ENCODE measurements around the gene DLST. TPM values are rescaled to one million over a fixed set of nuclear protein-coding genes. Genes with fewer than 3 reads are reported as not detected.

The DLST gene
- 55.5 and 63.0 TPM in 2 replicates for total RNA-seq (2014; rRNA removed; shearing (Covaris generic))
- polyA plus RNA-seq (2014; cell fraction: nucleus; rRNA removed): 130 and 157 TPM in 2 replicates

GRCh38 chr14:74881431-74882102 is at the start of gene DLST:
Gene DLST, plus strand, starts transcription at chr14:74881916. Its CDS starts 38 bp downstream, at chr14:74881954.
- peak; percentile 80 for DNase-seq (ENCODE audit: extremely low read depth, low read depth)

DNA sequence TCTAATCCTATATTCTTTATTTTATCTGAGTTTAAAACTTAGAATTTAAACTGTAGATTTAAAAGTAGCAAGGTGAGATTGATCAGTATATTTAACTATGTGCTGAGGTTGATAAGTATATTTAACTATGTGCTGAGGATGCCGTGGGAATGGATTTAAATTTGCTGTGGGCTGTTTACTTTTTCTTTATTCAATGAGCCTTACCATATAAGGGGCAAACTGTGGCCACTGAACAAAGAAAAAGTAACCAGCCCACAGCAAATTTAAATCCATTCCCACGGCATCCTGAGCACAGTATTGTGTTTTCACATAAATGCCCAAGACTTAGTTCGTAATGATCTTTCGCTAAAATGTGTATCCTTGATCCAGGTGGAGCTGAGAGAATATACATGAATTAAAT is 48.9 kb upstream of the DLST start:
- DNase-seq (ENCODE audit: extremely low read depth, low read depth): no peak

DNA sequence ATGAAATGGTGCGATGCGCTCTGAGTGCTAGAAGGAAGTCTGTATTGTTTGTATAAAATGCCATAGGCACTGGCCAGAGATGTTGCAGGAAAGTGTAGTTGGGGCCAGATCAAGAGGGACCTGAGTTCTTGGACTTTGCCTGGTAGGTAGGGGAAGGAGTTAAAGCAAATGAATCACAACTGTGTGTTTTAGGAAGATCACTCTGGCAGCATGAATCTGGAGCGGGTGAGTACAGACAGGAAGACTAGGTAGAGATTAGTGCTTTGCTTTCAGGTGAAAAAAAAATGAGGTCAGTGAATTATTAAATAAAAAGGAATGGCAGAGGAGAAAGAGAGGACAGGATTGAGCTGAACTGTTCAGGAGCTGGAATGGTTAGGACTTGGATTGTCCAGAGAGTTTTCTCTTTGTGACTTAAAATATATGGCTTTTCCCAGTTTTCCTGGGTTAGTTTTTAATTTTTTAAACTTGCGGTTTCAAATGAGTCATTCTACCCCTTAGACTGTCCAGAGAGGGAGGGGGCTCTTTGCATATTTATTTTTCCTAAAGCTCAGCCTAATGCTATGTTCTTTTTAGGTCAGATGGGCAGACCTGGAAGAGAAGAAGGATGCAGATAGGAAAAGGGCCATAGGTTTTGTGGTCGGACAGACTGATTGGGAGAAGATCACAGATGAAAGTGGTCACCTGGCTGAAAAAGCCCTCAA is 46.9 kb upstream of the DLST start:
- DNase-seq (ENCODE audit: extremely low read depth, low read depth): no peak

DNA sequence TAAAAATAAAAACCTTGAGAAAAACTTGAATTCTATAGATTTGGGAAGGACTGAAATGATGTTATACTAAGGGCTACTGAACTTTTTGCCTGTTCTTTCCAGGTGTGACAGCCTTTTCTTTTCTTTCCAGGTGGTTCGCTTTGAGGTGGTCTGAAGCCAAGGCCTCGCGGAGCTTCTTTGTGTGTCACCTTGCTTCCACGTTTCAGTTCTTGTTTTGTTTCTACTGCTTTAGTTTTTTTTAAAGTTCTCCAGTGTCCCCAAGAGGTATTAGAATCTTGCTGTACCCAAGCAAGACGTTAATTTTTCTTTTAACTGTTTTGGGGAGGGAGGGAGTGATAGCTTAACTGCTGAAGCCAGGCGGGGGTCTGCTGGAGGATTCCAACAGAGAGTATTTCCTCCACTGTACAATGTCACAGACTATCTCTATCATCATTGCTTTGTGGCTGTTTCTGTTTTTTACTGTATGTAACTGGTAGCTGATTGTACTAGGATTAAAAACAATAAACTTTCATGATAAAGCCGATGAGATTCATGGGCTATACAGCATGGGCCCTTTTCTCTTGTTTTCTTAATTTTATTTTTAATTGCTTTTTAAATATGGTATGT is 46.0 kb upstream of the DLST start:
- no peak for DNase-seq (ENCODE audit: extremely low read depth, low read depth)

- no peak for DNase-seq (ENCODE audit: extremely low read depth, low read depth)
Observed at GRCh38 chr14:74836251-74836960, 45.3 kb upstream of the DLST start.

- no peak for DNase-seq (ENCODE audit: extremely low read depth, low read depth)
Observed at GRCh38 chr14:74838166-74838565, 43.5 kb upstream of the DLST start.

- DNase-seq (ENCODE audit: extremely low read depth, low read depth): no peak
Observed at GRCh38 chr14:74840603-74841030, 41.1 kb upstream of the DLST start.

GRCh38 chr14:74841230-74842207 is 40.2 kb upstream of the DLST start:
- DNase-seq (ENCODE audit: extremely low read depth, low read depth): no peak

DNA sequence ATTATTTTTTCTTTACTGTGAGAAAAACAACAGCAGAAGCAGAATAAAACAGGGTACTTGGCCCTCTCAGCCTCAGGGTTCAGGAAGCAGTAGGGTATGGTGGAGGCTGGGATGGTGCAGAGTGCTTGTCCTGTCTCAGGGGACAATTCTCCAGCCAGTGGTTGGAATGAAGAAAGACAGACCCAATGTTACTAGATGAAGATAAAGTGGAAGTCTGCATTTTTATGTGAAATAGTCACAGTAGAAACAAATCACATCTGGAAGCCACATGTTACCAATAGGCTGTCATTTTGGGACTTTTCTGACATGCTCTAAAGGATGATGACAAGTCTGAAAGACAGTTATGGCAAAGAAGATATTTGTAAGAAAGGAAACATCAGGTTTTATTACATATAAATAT is 38.1 kb upstream of the DLST start:
- DNase-seq (ENCODE audit: extremely low read depth, low read depth): no peak

DNA sequence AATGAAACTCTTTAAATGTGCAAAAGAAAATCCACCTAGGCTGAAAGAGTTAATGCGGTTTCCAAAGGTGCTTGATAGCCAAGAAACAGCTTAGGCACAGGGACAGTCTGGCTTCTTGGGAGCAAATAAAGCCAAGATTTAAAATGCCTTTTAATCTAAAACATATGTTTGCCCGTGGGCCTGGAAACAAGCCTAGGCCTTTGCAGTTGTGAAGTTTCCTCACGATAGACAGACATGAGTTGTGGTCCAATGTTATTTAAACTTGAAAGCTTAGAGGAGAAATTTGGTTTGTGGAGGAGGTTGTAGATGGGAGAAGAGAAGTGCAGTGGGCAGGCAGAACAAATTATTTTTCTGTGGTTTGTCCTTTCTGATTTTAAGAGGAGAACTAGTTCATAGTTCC is 35.5 kb upstream of the DLST start:
- DNase-seq (ENCODE audit: extremely low read depth, low read depth): no peak

DNA sequence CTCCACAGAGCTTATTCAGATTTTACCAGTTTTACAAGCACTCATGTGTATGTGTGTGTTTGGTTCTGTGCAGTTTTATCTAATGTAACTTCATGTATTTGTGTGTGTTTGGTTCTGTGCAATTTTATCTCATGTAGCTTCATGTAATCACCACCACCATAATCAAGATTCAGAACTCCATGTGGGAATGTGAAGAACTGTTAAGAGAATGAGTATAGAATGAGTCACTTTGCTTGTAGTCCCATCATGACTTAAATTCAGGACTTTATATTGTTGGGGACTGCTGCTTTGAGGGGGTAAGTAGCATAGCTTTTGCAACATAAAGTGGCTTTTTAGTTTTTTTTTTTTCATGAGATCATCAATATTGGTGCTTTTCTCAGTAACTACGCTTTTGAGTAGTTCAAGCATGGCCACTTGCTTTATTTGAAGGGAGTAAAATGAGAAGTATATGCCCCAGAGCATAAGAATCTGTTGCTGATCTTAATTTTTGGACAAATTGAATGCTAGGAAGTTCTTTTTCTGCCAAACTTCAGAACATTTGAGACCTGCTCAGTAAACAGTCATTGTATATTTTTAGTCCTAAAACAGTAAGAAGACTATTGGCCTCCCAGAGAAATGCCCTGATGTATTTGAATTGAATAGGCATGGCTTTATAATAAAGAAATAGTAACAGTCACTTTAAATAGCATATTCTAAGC is 34.6 kb upstream of the DLST start:
- DNase-seq (ENCODE audit: extremely low read depth, low read depth): no peak

DNA sequence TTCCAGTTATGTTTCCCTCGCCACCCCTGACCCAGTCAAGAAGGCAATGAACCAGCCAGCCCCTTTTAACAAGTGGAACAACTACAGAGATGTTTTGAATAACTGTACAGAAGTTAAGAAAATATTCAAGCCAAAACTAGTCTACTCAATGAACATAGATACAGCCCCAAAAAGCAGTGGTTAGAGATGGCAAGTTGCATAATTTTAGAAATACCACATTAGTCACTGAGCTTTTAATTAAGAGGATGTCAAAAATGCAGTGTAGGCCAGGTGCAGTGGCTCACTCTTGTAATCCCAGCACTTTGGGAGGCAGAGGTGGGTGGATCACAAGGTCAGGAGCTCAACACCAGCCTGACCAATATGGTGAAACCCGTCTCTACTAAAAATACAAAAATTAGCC is 32.9 kb upstream of the DLST start:
- no peak for DNase-seq (ENCODE audit: extremely low read depth, low read depth)

- no peak for DNase-seq (ENCODE audit: extremely low read depth, low read depth)
Observed at GRCh38 chr14:74852922-74853530, 28.7 kb upstream of the DLST start.

- no peak for DNase-seq (ENCODE audit: extremely low read depth, low read depth)
Observed at GRCh38 chr14:74853581-74853980, 28.1 kb upstream of the DLST start.

DNA sequence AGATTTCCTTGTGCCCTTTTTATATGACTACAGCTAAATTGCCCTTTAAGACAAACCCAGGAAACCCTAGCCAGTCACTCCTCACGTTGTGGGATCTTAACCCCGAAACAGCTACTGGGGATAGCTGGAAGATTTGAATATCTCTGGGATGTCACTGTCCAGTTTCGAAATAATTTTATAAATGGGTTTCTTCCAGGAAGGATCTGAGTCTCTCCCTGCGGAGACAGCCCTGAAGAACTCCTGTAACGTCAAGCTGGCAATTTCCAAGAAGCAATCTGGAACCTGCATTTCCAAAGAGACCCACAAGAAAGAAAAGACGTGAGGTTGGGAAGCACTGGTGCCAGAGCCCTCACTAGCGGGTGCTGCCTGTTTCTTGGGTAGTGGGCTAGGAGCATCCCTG is 26.7 kb upstream of the DLST start:
- DNase-seq (ENCODE audit: extremely low read depth, low read depth): no peak

GRCh38 chr14:74855945-74856344 is 25.8 kb upstream of the DLST start:
- DNase-seq (ENCODE audit: extremely low read depth, low read depth): no peak

DNA sequence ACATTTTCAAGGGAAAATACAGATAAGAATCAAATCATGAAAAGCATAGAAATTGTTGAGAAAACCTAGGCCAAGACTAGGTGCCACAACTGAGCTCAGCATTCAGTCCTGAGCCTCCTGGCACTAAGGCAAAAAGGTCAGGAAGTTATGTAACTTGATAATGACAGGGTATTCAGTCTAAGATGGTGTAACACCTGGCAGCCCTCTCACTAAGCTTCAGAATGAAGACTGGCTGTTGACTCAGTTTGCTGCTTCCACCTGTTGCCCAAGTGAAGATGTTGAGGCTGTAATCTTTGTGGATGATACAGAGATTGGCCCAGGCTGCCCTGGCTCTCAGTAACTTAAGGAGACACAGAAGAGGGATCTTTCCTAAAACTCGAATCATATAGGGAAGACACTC is 25.4 kb upstream of the DLST start:
- DNase-seq (ENCODE audit: extremely low read depth, low read depth): no peak

- no peak for DNase-seq (ENCODE audit: extremely low read depth, low read depth)
Observed at GRCh38 chr14:74858022-74858421, 23.7 kb upstream of the DLST start.
